Prostate gland (tissue), 2 donors: ENCODE results near the gene TANC1. TPM values are rescaled to one million over a fixed set of nuclear protein-coding genes. Genes with fewer than 3 reads are reported as not detected.
A peak's percentile ranks its signal among the peaks of the same experiment; 100 is the strongest.

Experiments used
- DNase-seq: peaks from one replicate; pipeline ENCODE4 v3.0.0-alpha.2; 2019; ENCODE audit warnings: low spot score
- H3K27ac ChIP-seq, 2 donors: fragments of 200-600 bp; sonication (generic); 2 replicates each; pipeline ENCODE4 v1.5.1; 2017 to 2019
- H3K27me3 ChIP-seq: fragments of 200-600 bp; sonication (generic); replicated peaks from 2 replicates; pipeline ENCODE4 v1.5.1; 2019; ENCODE audit not compliant: insufficient read depth
- H3K36me3 ChIP-seq, 2 donors: fragments of 200-600 bp; sonication (generic); 1 replicate in 1 of 2; 2 replicates in 1 of 2; pipeline versions ENCODE4 v1.5.1 to v1.8.1; 2017 to 2019
- H3K4me1 ChIP-seq: fragments of 200-600 bp; sonication (generic); replicated peaks from 2 replicates; pipeline ENCODE4 v1.5.1; 2019
- H3K4me3 ChIP-seq, 2 donors: fragments of 200-600 bp; sonication (generic); 2 replicates each; pipeline ENCODE4 v1.5.1; 2017 to 2019
- H3K9me3 ChIP-seq: fragments of 200-600 bp; sonication (generic); 2 replicates; pipeline ENCODE4 v1.5.1; 2017
- CTCF ChIP-seq, 4 experiments: fragments of 200-600 bp in 2 of 4; fragments of 450-650 bp in 2 of 4; sonication (generic) in 2 of 4; IDR thresholded peaks; 1 replicate in 3 of 4; 2 replicates in 1 of 4; pipeline ENCODE4 v1.5.1; 2016 to 2019; ENCODE audit warnings: antibody characterized with exemption in 4 of 4, mild to moderate bottlenecking in 2 of 4, moderate library complexity in 2 of 4
- POLR2A ChIP-seq: fragments of 450-650 bp; IDR thresholded peaks from one replicate; pipeline ENCODE4 v1.6.1; 2016; ENCODE audit warnings: antibody characterized with exemption, mild to moderate bottlenecking
- POLR2AphosphoS5 ChIP-seq: sonication (generic); formaldehyde crosslinking; IDR thresholded peaks from one replicate; pipeline ENCODE4 v1.6.1; 2017; ENCODE audit warnings: antibody characterized with exemption
- WGBS: methylation state at CpG from one replicate; pipeline ENCODE4 v1.1.5; 2018; 5-methylcytosine and 5-hydroxymethylcytosine counted together
- intact Hi-C: fragments of 100-400 bp; cut with DNase I; formaldehyde crosslinking; loops from one replicate; pipeline ENCODE4 v1.14.2; 2022
- total RNA-seq, 2 donors: library from RNA; depleted of rRNA; stranded (reverse); fragments of >200 nt; gene quantifications; one replicate each; pipeline ENCODE4 v1.1.0, GENCODE V29; 2016

The TANC1 gene
- total RNA-seq, 2 donors from 2014 or later = 33.5 to 39.7 TPM

GRCh38 chr2:159103411-159103810, 135.0 kb downstream of the TANC1 start:
- H3K9me3 ChIP-seq = no peaks in the 10 kb centered on the region
- TF ChIP-seq CTCF (IDR thresholded peaks at IDR 0.05) = no peak
- no peak for TF ChIP-seq POLR2AphosphoS5
- no peak for TF ChIP-seq POLR2A
- H3K36me3 ChIP-seq = no peaks in the 10 kb centered on the region
- no peak overlapping the region for H3K4me3 ChIP-seq
- H3K27ac ChIP-seq = no peak overlapping the region
- H3K27me3 ChIP-seq = no peaks in the 10 kb centered on the region
- H3K4me1 ChIP-seq = peaks cover 7% of the 10 kb centered on the region
- DNase-seq = no peak
- intact Hi-C loops = no loop called here
- WGBS = 71% methylated on average over 5 of the region's 5 CpGs

GRCh38 chr2:159106109-159106508, 137.7 kb downstream of the TANC1 start:
- no peaks in the 10 kb centered on the region for H3K36me3 ChIP-seq
- no peaks in the 10 kb centered on the region for H3K27me3 ChIP-seq
- peak in 1 of 4 experiments; percentile 18 for TF ChIP-seq CTCF (IDR thresholded peaks at IDR 0.05)
- TF ChIP-seq POLR2AphosphoS5 = no peak
- WGBS = 69% methylated on average over 5 of the region's 5 CpGs
- intact Hi-C loops = no loop called here
- peaks cover 7% of the 10 kb centered on the region for H3K4me1 ChIP-seq
- no peak overlapping the region for H3K4me3 ChIP-seq
- H3K9me3 ChIP-seq = no peaks in the 10 kb centered on the region
- H3K27ac ChIP-seq = no peak overlapping the region
- DNase-seq = no peak

- TF ChIP-seq POLR2AphosphoS5 = peak; percentile 72
- TF ChIP-seq CTCF (IDR thresholded peaks at IDR 0.05) = no peak
- TF ChIP-seq POLR2A = no peak
- WGBS = 61% methylated on average over 12 of the region's 12 CpGs
- H3K4me1 ChIP-seq = peaks cover 7% of the 10 kb centered on the region
- peak overlapping the region; percentile 13 to 52 for H3K27ac ChIP-seq
- no peak overlapping the region for H3K4me3 ChIP-seq
- intact Hi-C loops = no loop called here
- peak; percentile 63 for DNase-seq
- no peaks in the 10 kb centered on the region for H3K27me3 ChIP-seq
- H3K36me3 ChIP-seq = no peaks in the 10 kb centered on the region
- H3K9me3 ChIP-seq = no peaks in the 10 kb centered on the region
These were observed 139.9 kb downstream of the TANC1 start for GRCh38 chr2:159108181-159108893.

- no peaks in the 10 kb centered on the region for H3K36me3 ChIP-seq
- H3K9me3 ChIP-seq = no peaks in the 10 kb centered on the region
- H3K27me3 ChIP-seq = no peaks in the 10 kb centered on the region
- no peak for TF ChIP-seq POLR2AphosphoS5
- TF ChIP-seq POLR2A = no peak
- TF ChIP-seq CTCF (IDR thresholded peaks at IDR 0.05) = no peak
- intact Hi-C loops = no loop called here
- WGBS = 98% methylated on average over 3 of the region's 3 CpGs
- peaks cover 7% of the 10 kb centered on the region for H3K4me1 ChIP-seq
- H3K4me3 ChIP-seq = no peak overlapping the region
- DNase-seq = no peak
- no peak overlapping the region for H3K27ac ChIP-seq
These were observed 141.1 kb downstream of the TANC1 start for GRCh38 chr2:159109517-159109916.

- DNase-seq = no peak
- Histone ChIP-seq H3K36me3 (no peaks in the 10 kb centered on the region), H3K4me1 (peaks cover 7% of the 10 kb centered on the region), H3K9me3 (no peaks in the 10 kb centered on the region), H3K27me3 (no peaks in the 10 kb centered on the region), H3K4me3 (no peak overlapping the region), H3K27ac (no peak overlapping the region)
- intact Hi-C loops = loop anchor here (10.0 kb wide), 1 partner anchor 76 kb away; no protein-coding TSS in a partner anchor
- no peak for TF ChIP-seq POLR2AphosphoS5
- TF ChIP-seq POLR2A = no peak
- TF ChIP-seq CTCF (IDR thresholded peaks at IDR 0.05) = no peak
- WGBS = 69% methylated on average over 2 of the region's 2 CpGs
These were observed 142.3 kb downstream of the TANC1 start for GRCh38 chr2:159110784-159111183.
